Right lobe of liver (tissue), 4 donors: ENCODE measurements around the gene PPIL6.

Experiments
- CTCF ChIP-seq, 4 donors: fragments of 200-600 bp in 3 of 4; fragments of 450-650 bp in 1 of 4; IDR thresholded peaks; one replicate each; pipeline versions ENCODE4 v1.5.1 to v1.8.0; 2016 to 2022; ENCODE audit warnings: antibody characterized with exemption in 4 of 4, mild to moderate bottlenecking in 2 of 4
- POLR2A ChIP-seq: fragments of 450-650 bp; IDR thresholded peaks from one replicate; pipeline ENCODE4 v1.6.1; 2017; ENCODE audit warnings: antibody characterized with exemption, mild to moderate bottlenecking
- donor health status: DM: no; HTN: no; CAD: no.
- donor health status: DM: no; HTN: no; CAD: no.
- donor health status: DM: no; HTN: yes; CAD: no.

GRCh38 chr6:109345986-109346385 is 94.4 kb downstream of the PPIL6 start:
- no peak for TF ChIP-seq POLR2A
- no peak for TF ChIP-seq CTCF (IDR thresholded peaks at IDR 0.05)
